ENCODE results near the gene KRTAP12-4.

- TF ChIP-seq POLR2A (IDR thresholded peaks at IDR 0.05): no peak
- no peak for TF ChIP-seq CTCF (IDR thresholded peaks at IDR 0.05)
Observed at GRCh38 chr21:44700101-44701022, 45.9 kb upstream of the KRTAP12-4 start.

Measured in uterus (tissue), 2 donors.